H9 (cell line): ENCODE data around the gene DUSP1. TPM values are rescaled to one million over a fixed set of nuclear protein-coding genes. Genes with fewer than 3 reads are reported as not detected.

Source experiments
- DNase-seq: peaks from one replicate; pipeline ENCODE4 v3.0.0-alpha.2; 2017
- H2AFZ ChIP-seq: one replicate; pipeline ENCODE4 v1.6.1; 2013; ENCODE audit warnings: mild to moderate bottlenecking, low read length, control low read depth, moderate library complexity
- H2AK5ac ChIP-seq: 2 replicates; pipeline ENCODE4 v1.6.1; 2013; ENCODE audit warnings: low read length, control low read depth, mixed read lengths; ENCODE audit not compliant: insufficient read length
- H2BK120ac ChIP-seq: one replicate; pipeline ENCODE4 v1.6.1; 2013; ENCODE audit warnings: low read depth, mild to moderate bottlenecking, low read length, control low read depth, inconsistent platforms; ENCODE audit not compliant: poor library complexity, severe bottlenecking
- H2BK12ac ChIP-seq: 2 replicates; pipeline ENCODE4 v1.6.1; 2013; ENCODE audit warnings: low read length, control low read depth, mixed read lengths, low read depth; ENCODE audit not compliant: insufficient read length
- H2BK15ac ChIP-seq: 2 replicates; pipeline ENCODE4 v1.6.1; 2013; ENCODE audit warnings: low read depth, low read length, control low read depth
- H2BK20ac ChIP-seq: one replicate; pipeline ENCODE4 v1.6.1; 2013; ENCODE audit warnings: low read depth, mild to moderate bottlenecking, low read length, control low read depth, inconsistent platforms; ENCODE audit not compliant: poor library complexity, severe bottlenecking
- H2BK5ac ChIP-seq: 2 replicates; pipeline ENCODE4 v1.6.1; 2013; ENCODE audit warnings: low read length, control low read depth, mixed read lengths; ENCODE audit not compliant: insufficient read length
- H3K14ac ChIP-seq: 2 replicates; pipeline ENCODE4 v1.6.1; 2013; ENCODE audit warnings: low read length, control low read depth; ENCODE audit not compliant: insufficient read depth
- H3K18ac ChIP-seq: 2 replicates; pipeline ENCODE4 v1.6.1; 2013; ENCODE audit warnings: low read depth, mild to moderate bottlenecking, mixed read lengths, low read length, control low read depth; ENCODE audit not compliant: insufficient read length
- H3K23ac ChIP-seq: 2 replicates; pipeline ENCODE4 v1.6.1; 2013; ENCODE audit warnings: low read length, control low read depth, mixed read lengths, low read depth; ENCODE audit not compliant: insufficient read length
- H3K23me2 ChIP-seq: 2 replicates; pipeline ENCODE4 v1.6.1; 2013; ENCODE audit warnings: low read depth, mild to moderate bottlenecking, mixed read lengths, low read length, control low read depth; ENCODE audit not compliant: insufficient read length, poor library complexity, severe bottlenecking
- H3K27ac ChIP-seq: 2 replicates; pipeline ENCODE4 v1.5.1; 2013; ENCODE audit warnings: low read length, control low read depth, mixed read lengths, low read depth; ENCODE audit not compliant: insufficient read length
- H3K27me3 ChIP-seq: 2 replicates; pipeline ENCODE4 v1.6.1; 2013; ENCODE audit warnings: low read length, control low read depth, inconsistent platforms; ENCODE audit not compliant: insufficient read depth
- H3K4ac ChIP-seq: 2 replicates; pipeline ENCODE4 v1.6.1; 2013; ENCODE audit warnings: low read depth, mild to moderate bottlenecking, control low read depth, inconsistent platforms, low read length, moderate library complexity
- H3K4me1 ChIP-seq: 2 replicates; pipeline ENCODE4 v1.6.1; 2013; ENCODE audit warnings: low read length, control low read depth, inconsistent platforms; ENCODE audit not compliant: insufficient read depth
- H3K4me2 ChIP-seq: 2 replicates; pipeline ENCODE4 v1.6.1; 2013; ENCODE audit warnings: low read length, control low read depth, mixed read lengths; ENCODE audit not compliant: insufficient read length, insufficient read depth
- H3K56ac ChIP-seq: 2 replicates; pipeline ENCODE4 v1.6.1; 2013; ENCODE audit warnings: low read depth, mild to moderate bottlenecking, mixed read lengths, low read length, control low read depth; ENCODE audit not compliant: insufficient read length
- H3K79me1 ChIP-seq: 2 replicates; pipeline ENCODE4 v1.6.1; 2013; ENCODE audit warnings: low read depth, mild to moderate bottlenecking, moderate library complexity, low read length, control low read depth, inconsistent platforms; ENCODE audit not compliant: insufficient read depth, poor library complexity, severe bottlenecking
- H3K79me2 ChIP-seq: 2 replicates; pipeline ENCODE4 v1.6.1; 2013; ENCODE audit warnings: low read length, control low read depth, inconsistent platforms; ENCODE audit not compliant: insufficient read depth
- H3K9ac ChIP-seq: 2 replicates; pipeline ENCODE4 v1.6.1; 2013; ENCODE audit warnings: low read length, control low read depth, mixed read lengths; ENCODE audit not compliant: insufficient read length; ENCODE audit errors: extremely low read depth
- H3K9me3 ChIP-seq: one replicate; pipeline ENCODE4 v1.6.1; 2013; ENCODE audit warnings: low read depth, low read length, inconsistent platforms; ENCODE audit not compliant: control insufficient read depth
- H3T11ph ChIP-seq: one replicate; pipeline ENCODE4 v1.6.1; 2013; ENCODE audit warnings: mild to moderate bottlenecking, low read length, control low read depth, inconsistent platforms
- H4K20me1 ChIP-seq: one replicate; pipeline ENCODE4 v1.6.1; 2013; ENCODE audit not compliant: control insufficient read depth, insufficient read length, insufficient read depth
- H4K5ac ChIP-seq: 2 replicates; pipeline ENCODE4 v1.6.1; 2013; ENCODE audit warnings: low read depth, mild to moderate bottlenecking, mixed read lengths, low read length, control low read depth; ENCODE audit not compliant: insufficient read length
- H4K8ac ChIP-seq: replicated peaks from 2 replicates; pipeline ENCODE4 v1.6.1; 2013; ENCODE audit warnings: low read length, control low read depth, mixed read lengths, low read depth; ENCODE audit not compliant: insufficient read length
- H4K91ac ChIP-seq: 2 replicates; pipeline ENCODE4 v1.6.1; 2013; ENCODE audit warnings: low read depth, mild to moderate bottlenecking, moderate library complexity, mixed read lengths, low read length, control low read depth; ENCODE audit not compliant: insufficient read length
- H3K27ac Mint-ChIP-seq, 3 experiments: 2 replicates in 2 of 3; 3 replicates in 1 of 3; pipeline ENCODE4 v1.8.0; 2020 to 2021; ENCODE audit warnings: mixed read lengths in 3 of 3, mild to moderate bottlenecking in 1 of 3, moderate library complexity in 1 of 3
- H3K27me3 Mint-ChIP-seq: 2 replicates; pipeline ENCODE4 v1.8.0; 2021; ENCODE audit warnings: low read depth, mild to moderate bottlenecking, moderate library complexity, mixed read lengths
- H3K36me3 Mint-ChIP-seq, 3 experiments: 2 replicates in 2 of 3; 3 replicates in 1 of 3; pipeline ENCODE4 v1.8.0; 2020 to 2021; ENCODE audit warnings: low read depth in 3 of 3, mixed read lengths in 3 of 3; ENCODE audit not compliant: insufficient read depth in 1 of 3
- H3K4me1 Mint-ChIP-seq, 2 experiments: 2 replicates each; pipeline ENCODE4 v1.8.0; 2020; ENCODE audit warnings: mixed read lengths in 2 of 2
- H3K4me3 Mint-ChIP-seq, 2 experiments: 2 replicates in 1 of 2; 3 replicates in 1 of 2; pipeline ENCODE4 v1.8.0; 2020 to 2021; ENCODE audit warnings: mild to moderate bottlenecking in 2 of 2, mixed read lengths in 2 of 2, moderate library complexity in 1 of 2
- H3K9me3 Mint-ChIP-seq, 2 experiments: 2 replicates in 1 of 2; 3 replicates in 1 of 2; pipeline ENCODE4 v1.8.0; 2020; ENCODE audit warnings: mild to moderate bottlenecking in 2 of 2, mixed read lengths in 2 of 2, moderate library complexity in 1 of 2
- CTCF ChIP-seq: fragments of 200-600 bp; sonication (generic); conservative IDR thresholded peaks from 3 replicates; pipeline ENCODE4 v1.8.0; 2021; ENCODE audit warnings: antibody characterized with exemption, mild to moderate bottlenecking
- WGBS: extraction: QIAGEN DNeasy Blood & Tissue Kit; methylation state at CpG from one replicate; pipeline ENCODE4 v1.1.7; 2013; ENCODE audit warnings: missing lambda C conversion rate, low lambda C conversion rate, mixed read lengths; ENCODE audit not compliant: insufficient read length; ENCODE audit errors: extremely low coverage; 5-methylcytosine and 5-hydroxymethylcytosine counted together
- total RNA-seq: library from RNA; stranded (reverse); gene quantifications from 2 replicates; pipeline ENCODE4 v1.2.1, GENCODE V29; 2021

The DUSP1 gene
- total RNA-seq, 1 experiment from 2014 or later = 10.9 TPM

DNA sequence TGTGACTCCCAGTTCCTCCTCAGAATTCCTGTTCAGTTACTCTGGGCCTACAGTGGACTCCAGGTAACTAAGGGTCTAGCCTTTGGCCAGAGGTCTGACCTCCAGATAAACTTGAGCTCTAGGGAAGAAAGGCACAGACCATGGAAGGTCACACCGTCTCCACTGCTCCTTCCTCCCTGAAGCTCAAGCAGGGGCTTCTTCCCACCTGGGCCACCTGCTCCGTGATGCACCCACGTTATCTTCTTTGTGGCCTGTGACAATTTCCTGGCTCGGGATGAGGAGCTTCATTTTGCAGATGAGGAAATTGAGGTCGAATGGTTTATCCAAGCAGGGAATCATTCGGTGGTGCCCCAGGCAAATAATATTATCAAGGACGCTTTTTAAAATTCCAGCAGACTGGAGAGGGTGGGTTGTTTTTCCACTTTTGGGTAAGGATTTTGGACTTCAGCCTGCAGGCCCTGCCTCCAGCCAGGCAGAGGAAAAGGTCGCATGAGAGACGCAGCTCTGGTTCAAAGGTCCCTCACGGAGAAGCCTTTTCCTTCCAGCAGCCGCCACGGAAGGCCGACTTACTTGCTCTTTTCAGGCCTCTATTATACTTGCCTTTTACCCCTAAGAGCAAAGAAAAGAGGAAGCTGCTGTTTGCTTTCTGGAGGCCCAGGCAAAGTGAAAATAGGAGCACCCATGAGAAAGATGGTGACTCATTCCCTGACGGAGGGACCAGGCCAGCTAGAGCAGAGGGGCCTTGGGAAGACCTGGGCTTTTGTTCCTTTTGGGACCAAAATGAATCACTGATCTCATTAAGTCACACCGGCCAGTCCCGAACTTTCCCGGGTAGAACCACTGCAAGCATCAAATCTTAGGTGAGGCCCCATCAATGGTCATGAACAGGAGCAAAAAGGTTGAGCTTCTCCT, 22.8 kb upstream of the DUSP1 start:
- Mint-ChIP-seq H3K4me1 (peaks cover 7 to 11% of the 10 kb centered on the region in 2 experiments), H3K9me3 (no peaks in the 10 kb centered on the region), H3K27ac (no peak overlapping the region; a peak in 1 of 7 replicates), H3K4me3 (no peak overlapping the region), H3K27me3 (no peaks in the 10 kb centered on the region; the same call in none of the 2 replicates), H3K36me3 (no peaks in the 10 kb centered on the region)
- Histone ChIP-seq H3K56ac (no peak overlapping the region), H3K23me2 (no peaks in the 10 kb centered on the region), H2BK120ac (no peak overlapping the region), H4K5ac (no peak overlapping the region), H2BK20ac (no peak overlapping the region), H3K27ac (no peak overlapping the region), H2BK5ac (no peak overlapping the region), H3K23ac (no peak overlapping the region), H4K91ac (no peak overlapping the region), H3K27me3 (no peaks in the 10 kb centered on the region), H3K79me2 (no peaks in the 10 kb centered on the region), H3K14ac (no peak overlapping the region), H4K20me1 (no peaks in the 10 kb centered on the region), H3K9me3 (no peaks in the 10 kb centered on the region), H3K4me2 (no peak overlapping the region), H3K9ac (no peak overlapping the region), H2BK12ac (no peak overlapping the region), H4K8ac (no peak overlapping the region), H2AFZ (no peak overlapping the region), H3K18ac (no peak overlapping the region), H3K79me1 (no peaks in the 10 kb centered on the region), H3T11ph (no peak overlapping the region), H2BK15ac (no peak overlapping the region), H3K4me1 (peaks cover 7% of the 10 kb centered on the region), H2AK5ac (no peak overlapping the region), H3K4ac (no peak overlapping the region)
- TF ChIP-seq CTCF = no peak
- whole genome bisulfite sequencing = no CpG with 5 or more reads among the region's 17 CpGs
- DNase-seq = no peak
